Measurements from ENCODE around the gene EXD3.

GRCh38 chr9:137317021-137317717 lies 105.8 kb downstream of the EXD3 start:
- TF ChIP-seq CEBPB (IDR thresholded peaks at IDR 0.05) (no peak), EP300 (IDR thresholded peaks at IDR 0.05; ENCODE audit: borderline replicate concordance) (no peak), YY1 (IDR thresholded peaks at IDR 0.05; ENCODE audit: low read depth) (no peak), CREB1 (IDR thresholded peaks at IDR 0.05; ENCODE audit: low read depth) (no peak), TAF1 (IDR thresholded peaks at IDR 0.05; ENCODE audit: low read depth) (no peak), EGR1 (IDR thresholded peaks at IDR 0.05) (no peak), REST (IDR thresholded peaks at IDR 0.05; ENCODE audit: low read depth) (no peak), TEAD4 (IDR thresholded peaks at IDR 0.05) (no peak), MAX (IDR thresholded peaks at IDR 0.05) (no peak), USF1 (IDR thresholded peaks at IDR 0.05) (no peak), NFIC (IDR thresholded peaks at IDR 0.05) (no peak), FOXM1 (IDR thresholded peaks at IDR 0.05; ENCODE audit: borderline replicate concordance, low read depth) (no peak), ZBTB7A (IDR thresholded peaks at IDR 0.05; ENCODE audit: low read depth) (no peak)

Data from Ishikawa (cell line).